ENCODE measurements around the gene TRAPPC14.

DNA sequence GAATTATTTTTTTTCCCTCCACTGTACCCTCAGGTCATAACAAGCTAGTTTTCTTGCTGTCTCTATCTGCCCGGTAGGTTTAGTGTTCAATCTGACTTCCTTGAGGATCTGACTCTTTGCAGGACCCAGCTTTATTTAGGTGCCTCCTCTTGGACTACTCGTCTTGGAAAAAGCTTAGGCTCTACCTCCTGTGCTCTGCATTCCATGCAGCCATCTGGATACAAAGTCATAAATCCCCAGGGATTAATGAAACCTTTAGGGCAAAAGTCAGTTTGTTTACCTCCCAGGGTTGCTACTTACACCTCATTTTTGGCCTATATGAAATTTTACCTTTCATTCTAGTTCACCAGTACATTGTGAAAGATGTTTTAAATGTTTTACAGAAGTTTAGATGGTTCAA is 27.2 kb upstream of the TRAPPC14 start:
- no peak for TF ChIP-seq CTCF (IDR thresholded peaks at IDR 0.05)
- no peak for TF ChIP-seq POLR2A (IDR thresholded peaks at IDR 0.05)

Data from breast epithelium (tissue), 3 donors.